Stimulated activated CD8-positive, alpha-beta memory T cell treated with anti-CD3 and anti-CD28 coated beads, Interleukin-7, amount 100 ng/mL, for 1 hour (primary cell): Measurements from ENCODE around the gene DCAF8.

Experiments
- DNase-seq, 2 donors: peaks; one replicate each; pipeline ENCODE4 v3.0.0-alpha.2; 2020; ENCODE audit warnings: low read depth in 2 of 2

The DCAF8 gene

DNA sequence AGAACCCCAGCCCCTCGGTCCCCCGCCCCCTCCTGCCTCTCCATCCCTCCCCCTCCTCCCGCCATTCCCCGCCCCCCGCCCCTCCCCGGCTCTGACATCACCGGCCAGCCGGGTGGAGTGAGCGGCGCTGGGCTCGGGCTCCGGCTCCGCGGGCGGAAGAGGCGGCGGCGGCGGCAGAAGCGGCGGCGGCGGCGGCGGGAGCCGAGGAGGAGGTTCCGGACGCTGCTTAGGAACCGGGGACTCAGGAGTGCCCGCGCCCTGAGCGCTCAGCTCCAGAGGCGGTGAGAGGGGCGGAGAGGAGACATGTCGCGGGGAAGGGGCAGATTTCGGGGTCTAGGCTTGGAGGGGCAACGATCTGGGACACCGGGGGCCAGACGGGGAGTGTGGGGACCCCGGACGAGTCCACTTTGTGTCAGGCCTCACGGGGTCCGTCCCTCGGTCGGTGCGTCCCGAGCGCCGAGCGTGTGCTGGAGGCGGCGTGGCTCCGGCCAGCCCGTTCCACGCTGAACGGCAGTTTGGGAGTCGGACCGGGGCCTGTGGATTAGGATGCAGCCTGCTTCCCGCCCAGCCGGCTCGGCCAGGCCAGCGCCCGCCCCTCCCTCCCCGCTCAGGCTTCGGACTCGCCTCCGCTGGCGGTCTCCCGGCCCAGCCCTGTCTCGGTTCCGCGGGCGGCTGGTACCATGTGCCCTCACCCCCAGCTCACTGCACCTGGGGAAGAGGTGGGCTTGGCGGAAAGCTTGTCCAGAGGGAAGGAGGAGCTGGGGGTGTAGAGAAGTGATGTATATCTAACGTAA, 56.9 kb downstream of the DCAF8 start, which contains the start of gene PEA15:
PEA15 (plus strand) TSS at position 143 of the 794 bp plus-strand sequence. CDS start 6,161 bp downstream, outside the sequence.
- DNase-seq = peak; percentile 33 to 52

DNA sequence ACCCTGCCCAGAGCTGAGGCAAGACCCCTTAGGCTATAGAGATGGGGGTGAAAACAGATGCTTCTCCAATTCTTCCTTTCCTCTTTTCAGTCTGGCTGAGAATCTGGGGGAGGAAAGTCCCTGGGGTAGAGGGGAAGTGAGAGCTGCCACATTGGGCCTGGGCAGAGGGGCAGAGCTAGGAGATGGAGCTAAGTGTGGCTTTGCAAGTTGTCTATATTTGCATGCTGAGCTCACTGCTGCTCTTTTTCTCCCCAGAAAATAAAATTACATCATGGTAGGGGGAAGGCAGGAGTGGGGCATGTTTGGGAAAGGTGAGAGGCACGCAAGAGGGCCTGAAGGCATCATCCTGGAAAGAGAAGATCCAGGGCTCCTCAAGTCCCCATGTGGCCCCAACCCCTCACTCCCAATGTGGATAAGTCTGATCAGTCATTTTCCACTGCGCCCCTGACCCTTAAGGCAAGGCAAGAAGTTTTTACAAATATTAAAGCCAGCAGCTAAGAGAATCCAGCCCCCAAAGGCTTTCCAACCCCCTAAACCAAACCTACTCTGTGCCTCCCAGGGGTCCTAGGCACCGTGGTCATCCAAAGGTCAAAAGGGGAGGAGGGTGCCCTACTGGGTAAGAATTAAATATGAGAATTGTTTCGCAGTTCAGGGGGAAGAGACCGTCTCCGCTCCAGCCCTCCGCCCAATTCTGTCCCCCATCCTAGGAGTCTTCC, 57.7 kb downstream of the DCAF8 start:
- DNase-seq = no peak

DNA sequence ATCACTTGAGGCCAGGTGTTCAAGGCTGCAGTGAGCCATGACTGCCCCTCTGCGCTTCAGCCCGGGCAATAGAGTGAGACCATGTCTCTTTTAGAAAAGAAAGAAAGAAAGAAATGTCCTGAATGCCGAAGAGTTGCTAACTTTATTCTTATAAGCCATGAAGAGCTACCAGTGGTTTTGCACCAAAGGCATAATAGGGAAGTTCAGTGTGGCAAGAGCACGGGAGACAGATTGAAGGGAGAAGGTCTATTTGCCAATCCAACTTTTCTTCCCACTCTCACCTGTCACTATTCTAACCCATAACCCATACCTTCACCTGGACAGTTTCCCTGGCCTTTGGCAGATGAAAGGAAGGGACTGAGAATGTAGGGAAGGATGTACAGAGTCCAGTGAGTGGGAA, 61.6 kb downstream of the DCAF8 start:
- no peak for DNase-seq

DNA sequence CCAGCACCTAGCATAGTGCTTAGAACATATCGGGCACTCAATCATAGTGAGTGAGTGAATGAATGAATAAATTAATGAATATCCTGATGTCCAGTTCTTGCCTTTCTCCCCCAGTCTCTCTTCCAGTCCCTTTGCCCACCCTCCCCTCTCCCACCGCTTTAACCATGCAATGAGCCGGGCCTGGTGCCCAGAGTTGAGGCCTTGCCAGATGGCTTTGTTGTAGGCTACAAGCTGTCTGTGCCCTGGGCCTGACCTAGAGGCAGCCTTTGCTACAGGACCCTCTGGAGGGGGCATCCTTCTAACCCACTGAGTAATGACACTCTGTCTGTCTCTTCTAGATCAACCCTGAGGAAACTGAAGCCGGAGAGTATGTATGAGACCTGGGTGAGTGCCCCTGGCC, 65.1 kb downstream of the DCAF8 start:
- no peak for DNase-seq

DNA sequence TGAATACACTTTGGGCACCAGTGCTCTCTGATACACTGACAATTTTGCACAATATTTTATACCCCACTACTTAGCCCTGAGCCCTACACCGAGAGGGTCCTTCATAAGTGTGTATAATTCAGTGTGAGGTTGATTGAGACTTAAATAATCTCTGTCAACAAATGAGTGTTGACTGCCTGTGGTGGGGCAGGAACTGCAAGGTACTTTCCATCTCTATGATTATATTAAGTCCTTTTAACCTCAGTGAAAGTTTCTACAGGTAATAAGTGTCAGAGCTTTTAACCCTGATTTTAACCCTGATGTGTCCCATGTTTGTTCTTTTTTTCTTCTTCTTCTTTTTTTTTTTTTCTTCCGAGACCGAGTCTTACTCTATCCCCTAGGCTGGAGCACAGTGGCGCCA, 66.2 kb downstream of the DCAF8 start:
- DNase-seq = no peak

DNA sequence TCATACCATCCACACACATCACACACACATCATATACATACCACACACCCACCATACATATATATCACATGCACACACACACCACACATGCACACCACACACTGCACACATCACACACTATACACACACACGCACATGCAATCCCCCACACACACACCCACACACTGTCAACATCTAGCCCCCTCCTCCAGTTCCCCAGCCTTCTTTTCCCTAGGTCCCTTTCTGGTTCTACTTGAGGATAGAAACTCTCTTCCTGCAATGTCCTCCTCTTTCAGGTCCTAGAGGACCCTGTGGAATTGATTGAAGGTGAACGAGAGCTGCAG, 67.7 kb downstream of the DCAF8 start:
- DNase-seq = no peak

DNA sequence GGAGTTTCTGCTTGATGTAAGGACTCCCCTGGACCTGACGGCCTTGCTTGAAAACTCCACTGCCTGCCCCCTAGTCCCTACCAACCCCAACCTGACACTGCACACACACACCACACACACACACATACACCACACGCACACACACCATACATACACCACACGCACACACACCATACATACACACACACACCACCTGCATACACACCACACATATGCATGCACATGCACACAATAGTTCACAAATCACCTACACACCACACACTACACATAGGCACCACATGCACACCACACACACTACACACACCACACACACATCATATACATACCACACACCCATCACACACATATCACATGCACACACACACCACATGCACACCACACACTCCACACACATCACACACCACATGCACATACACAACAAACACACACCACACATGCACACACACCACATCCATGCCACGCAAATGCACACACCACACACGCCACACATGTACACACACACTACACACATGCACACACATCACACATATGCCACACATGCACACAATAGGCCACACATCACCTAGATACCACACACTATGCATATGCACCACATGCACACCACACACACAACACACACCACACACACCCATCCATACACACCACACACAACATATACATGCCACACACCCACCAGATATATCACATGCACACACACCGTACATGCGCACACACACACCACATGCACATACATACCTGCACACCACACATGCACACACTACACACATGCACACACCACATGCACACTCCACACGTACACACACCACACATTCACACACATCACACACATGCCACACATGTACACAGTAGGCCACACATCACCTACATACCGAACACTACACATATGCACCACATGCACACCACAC, 68.3 kb downstream of the DCAF8 start:
- DNase-seq = no peak

DNA sequence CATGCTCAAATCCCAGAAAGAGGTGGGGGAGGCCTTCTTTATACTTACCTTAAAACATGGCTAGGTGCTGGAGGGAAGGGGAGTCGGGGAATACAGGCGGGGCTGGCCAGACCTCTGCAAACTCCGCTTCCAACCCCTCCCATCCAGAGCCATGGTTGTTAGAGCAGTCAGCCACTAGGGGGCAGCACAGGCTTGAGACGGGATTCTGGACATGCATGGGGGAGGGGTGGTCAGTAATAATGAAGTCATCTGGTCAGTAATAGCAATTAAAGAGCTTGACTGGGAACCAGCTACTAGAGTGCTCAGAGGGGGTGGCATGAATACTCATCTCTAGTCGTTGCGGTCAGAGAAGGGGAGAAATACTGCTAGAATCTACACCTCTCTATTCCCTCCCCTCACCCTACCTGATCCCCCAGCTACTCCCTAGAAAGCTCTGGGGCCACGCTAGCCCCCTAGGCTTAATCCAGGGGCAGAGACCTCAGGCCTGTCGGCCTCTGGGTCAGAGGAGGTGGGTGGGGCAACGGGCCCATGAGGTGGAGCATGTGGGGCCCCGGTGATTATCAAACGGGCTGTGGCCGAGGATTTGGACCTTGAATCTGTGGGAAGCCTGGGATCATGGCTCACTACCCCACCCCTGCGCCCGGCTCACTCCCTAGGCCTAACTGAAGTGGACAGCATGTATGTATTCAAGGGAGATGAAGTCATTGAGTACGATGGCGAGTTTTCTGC, 69.1 kb downstream of the DCAF8 start:
- peak; percentile 51 to 71 for DNase-seq

DNA sequence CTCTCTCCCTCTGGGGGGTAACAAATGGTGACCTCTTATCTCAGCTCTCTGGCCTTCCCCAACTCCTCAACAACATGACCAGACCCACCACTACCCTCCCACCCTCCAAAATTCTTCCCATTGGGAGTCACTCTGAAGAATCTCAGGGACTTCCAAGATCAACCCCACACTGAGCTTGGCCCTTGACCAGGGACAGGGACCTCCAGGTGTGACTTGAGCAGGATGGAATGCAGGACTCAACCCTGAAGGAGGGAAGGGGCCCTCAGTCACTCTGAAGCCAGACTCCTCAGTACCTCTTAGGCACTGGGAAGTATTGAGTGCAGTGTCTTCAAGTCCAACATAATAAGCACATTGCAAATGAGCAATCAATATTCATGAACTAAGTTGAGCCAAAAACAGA, 70.1 kb downstream of the DCAF8 start:
- DNase-seq = no peak

DNA sequence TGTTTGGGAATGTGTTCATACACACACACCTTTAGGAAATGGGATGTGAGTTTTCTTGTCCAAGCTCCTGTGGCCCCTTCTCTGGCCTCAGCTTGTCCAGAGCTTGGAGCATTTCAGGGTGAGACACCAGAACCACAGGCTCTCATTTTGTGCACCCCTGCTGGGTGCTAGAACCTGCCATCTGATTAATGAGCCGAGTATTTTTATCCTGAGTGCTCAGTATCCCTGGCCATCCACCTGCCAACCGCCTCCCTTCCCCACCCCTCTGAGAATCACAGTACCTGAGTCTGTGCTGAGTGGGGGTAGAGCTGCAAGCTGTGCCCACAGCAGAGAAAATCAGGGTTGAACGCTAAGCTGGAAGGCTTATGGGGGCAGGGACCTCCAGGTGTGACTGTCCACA, 70.6 kb downstream of the DCAF8 start:
- no peak for DNase-seq

DNA sequence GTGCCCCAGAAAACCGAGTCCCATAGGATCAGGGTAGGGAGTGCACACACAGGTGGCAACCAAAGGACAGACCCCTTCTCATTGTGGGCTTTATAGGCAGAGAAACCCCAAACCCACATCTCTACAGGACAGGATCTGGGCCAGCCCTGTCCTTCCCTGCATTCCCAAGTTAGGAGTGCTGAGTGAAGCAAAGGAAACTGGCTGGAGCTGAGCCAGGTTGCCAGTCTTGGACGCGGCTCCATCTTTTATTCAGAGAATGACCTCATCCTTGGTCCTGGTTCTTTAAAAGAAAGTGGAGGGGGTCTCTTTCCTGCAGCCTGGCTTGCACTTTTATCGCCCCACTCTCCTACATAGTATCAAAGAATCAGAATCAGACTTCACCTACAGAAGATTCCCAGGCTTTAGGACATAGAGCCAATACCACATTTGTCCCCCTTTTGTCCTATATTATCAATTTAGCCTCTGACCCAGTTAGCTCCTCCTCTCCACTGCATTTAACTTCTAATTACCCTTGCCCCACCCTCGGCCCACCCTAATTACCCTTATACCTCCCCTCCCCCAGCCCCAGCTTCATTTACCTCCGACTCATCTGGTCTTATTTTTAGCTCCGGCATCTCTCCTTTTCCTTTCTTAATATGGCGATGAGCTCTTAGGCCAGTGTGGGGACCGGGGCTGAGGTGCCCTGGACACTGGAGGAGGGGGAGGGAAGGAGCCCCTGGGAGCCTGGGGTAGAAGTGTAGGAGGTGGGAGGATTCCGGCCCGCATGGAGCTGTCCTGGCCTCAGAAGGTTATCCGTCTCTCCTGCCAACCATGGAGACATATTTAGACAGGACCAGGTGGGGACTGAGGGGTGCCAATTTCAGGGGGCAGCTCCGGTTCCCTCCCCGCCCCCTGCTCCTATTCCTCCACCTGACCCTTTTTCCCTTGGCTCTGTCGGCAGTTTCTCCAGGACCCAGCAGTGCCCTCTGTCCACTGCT, 72.4 kb downstream of the DCAF8 start, which contains the start of gene CASQ1:
CASQ1 (plus strand) TSS at position 927 of the 977 bp plus-strand sequence. CDS start 177 bp downstream, outside the sequence.
- no peak for DNase-seq

DNA sequence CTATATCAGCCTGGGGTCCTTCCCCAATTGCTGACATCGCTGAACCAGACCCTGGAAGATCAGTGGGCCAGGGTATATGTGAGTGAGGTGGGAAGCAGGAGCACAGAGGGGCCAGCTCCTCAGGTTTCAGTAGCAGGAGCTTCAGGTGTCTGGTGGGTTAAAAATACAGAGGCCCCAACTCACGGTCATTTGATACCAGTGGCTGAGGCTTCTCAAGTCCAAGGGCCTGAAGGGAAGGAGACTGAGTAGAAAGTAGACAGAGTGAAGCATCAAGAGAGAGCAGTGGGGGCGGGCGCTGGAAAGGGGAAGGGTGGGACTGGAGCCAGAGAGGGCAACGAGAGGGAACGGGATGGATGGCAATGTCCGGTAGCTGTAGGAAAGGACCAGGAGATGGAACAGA, 74.0 kb downstream of the DCAF8 start:
- no peak for DNase-seq

DNA sequence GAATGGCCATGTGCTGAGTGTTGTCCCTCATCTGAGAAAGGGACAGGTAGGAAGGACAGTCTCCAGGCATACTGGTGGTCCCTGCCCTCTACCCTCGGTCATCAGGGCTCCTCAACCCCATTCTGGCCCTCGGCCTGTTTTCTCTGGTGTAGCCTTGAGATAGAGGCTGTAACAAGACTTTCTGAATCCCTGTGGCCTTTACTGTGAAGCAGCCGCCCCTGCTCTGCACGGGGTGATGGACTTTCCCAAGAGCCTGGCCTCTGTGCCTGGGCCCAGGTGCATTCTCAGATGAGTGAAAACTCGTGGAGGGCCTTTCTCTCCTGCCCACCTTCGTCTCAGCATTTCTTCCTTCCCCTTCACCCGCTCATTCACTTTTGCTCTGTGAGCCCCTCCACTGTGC, 74.9 kb downstream of the DCAF8 start:
- no peak for DNase-seq

DNA sequence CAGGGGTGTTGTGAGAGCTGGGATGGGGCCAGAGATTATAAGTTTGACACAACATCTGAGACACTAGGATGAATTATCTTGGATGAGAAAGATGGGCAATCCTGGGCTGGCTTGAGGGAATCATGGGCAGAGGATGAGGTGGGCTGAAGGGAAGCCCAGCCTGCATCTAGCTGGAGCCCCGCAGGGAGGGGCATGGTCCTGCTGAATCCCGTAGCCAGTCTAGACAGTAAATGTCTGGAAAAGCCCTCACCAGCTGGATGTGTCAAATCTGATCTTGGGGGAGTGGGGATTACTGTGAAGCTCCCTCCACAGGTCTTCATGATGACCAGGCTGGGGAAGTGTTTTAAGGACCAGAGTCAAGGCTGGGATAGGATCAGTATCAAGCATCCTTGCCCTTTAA, 75.6 kb downstream of the DCAF8 start:
- DNase-seq = no peak

DNA sequence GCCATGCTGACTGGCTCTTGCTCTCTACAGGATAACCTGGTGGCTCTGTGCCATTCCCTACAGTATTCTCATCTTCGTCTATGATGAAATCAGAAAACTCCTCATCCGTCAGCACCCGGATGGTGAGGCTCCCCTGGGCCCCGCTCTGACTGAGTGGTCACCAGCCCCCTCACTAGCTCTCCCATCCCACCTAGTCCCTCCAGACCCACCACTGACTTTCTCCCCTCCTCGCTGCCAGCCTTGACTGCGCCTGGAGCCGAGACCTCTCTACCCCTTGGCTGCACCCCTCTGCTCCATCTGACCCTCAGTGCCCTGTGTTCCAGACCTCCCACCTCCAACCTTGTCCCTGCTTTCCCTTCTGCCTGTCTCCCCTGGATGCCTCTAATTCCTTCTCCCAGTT, 76.1 kb downstream of the DCAF8 start:
- DNase-seq = no peak

DNA sequence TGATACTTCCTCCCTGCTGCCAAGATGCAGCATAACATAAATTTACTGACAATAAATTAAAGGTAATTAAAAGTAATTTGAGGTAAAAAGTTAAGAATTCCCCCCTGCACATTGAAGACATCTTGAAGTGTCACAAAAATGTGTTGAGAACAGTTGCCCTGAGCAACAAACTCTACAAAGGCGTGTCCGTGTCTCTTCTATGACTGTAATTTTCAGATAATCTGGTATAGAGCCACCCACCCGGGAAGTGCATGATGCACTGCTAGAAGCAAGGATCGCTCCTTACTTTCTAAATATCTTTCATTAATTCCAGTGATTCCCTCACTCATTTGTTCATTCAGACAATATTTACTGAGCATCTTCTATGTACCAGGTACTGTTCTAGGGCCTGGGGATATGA, 83.0 kb downstream of the DCAF8 start:
- no peak for DNase-seq

DNA sequence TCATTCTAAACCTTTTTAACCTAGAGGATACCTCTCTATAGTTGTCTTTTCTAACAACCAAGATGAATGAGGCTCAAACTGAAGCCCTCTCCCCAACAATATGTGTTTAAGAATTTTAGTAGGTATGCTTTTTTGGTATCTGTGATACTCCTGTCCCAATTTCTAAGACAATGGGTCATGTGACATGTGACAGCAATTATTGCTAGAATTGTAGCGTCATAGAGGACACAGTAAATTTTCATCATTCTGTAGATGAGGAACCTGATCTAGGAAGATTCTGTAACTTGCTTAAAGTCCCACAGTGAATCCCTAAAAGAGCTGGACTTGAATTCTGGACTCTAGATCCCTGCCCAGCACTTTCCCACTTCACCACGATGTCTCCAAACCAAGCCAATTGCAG, 83.6 kb downstream of the DCAF8 start:
- no peak for DNase-seq

DNA sequence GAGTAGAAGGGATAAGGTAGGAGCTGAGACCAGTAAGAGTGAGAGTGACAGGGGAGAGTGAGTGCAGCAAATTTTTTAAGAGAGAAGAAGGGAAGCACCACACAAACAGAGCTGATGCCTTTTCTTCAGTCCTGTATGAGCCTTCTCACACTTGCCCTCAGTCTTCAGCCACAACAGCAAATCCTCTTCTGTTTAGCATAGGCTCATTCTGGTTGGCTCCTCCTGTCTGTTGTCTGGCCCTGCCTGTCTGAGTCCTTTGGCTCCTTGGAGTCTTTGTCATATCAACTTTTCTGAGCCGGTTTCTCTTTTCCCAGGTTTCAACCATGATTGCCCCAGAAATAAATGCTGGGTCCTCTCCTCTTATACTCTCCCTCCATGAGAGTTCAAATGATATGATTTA, 84.7 kb downstream of the DCAF8 start:
- DNase-seq = no peak

DNA sequence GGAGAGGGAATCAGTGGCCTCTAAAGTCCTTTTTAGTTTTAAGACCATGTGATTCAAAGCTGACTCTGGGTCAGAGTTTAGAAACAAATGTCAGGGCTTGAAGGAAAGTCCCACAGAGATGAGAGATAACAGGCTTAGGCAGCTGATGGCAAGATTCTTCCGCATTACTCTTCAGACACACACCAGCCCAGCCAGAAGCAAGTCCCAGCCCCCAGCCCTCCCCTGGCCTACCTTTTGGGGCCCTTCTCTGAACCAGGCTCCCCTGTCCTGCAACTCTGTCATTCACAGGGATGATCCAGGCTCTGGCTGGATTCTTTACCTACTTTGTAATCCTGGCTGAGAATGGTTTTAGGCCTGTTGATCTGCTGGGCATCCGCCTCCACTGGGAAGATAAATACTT, 85.1 kb downstream of the DCAF8 start:
- DNase-seq = no peak

DNA sequence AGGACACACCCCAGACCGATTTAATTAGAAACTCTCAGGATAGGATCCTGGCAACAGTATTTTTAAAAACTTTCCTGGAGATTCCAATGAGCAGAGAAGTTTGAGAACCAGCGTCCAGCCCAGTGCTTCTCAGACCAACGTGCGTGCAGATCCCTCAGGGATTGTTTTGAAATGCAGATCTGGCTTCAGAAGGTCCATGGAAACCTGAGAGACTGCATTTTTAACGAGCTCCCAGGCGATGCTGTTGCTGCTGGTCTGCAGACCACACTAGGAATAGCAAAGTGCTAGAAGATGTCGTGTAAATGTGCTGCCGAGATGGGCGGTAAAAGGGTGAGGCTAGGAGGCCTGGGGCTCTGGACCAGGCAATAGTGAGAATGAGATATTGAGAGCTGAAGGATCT, 90.4 kb downstream of the DCAF8 start:
- DNase-seq = no peak
